ENCODE measurements around the gene PRMT9.

GRCh38 chr4:147727476-147728028, 43.6 kb upstream of the PRMT9 start:
- no peak for TF ChIP-seq POLR2A (IDR thresholded peaks at IDR 0.05; ENCODE audit: low read length)
- no peak for TF ChIP-seq GATA1 (IDR thresholded peaks at IDR 0.05; ENCODE audit: low read depth, low read length)
